RPMI8226 (cell line): ENCODE results near the gene FCGBP.

Experiments used
- DNase-seq: peaks from one replicate; pipeline ENCODE4 v3.0.0-alpha.2; 2015

Gene FCGBP

GRCh38 chr19:39943586-39943985 is 9.2 kb upstream of the FCGBP start:
- DNase-seq: no peak

- DNase-seq: no peak
These were observed 7.9 kb upstream of the FCGBP start for GRCh38 chr19:39942366-39942730.

- peak; percentile 69 for DNase-seq
These were observed 7.4 kb upstream of the FCGBP start for GRCh38 chr19:39941615-39942365.

- DNase-seq: no peak
These were observed 6.7 kb upstream of the FCGBP start for GRCh38 chr19:39941151-39941550.

GRCh38 chr19:39940221-39940833 is 5.9 kb upstream of the FCGBP start:
- no peak for DNase-seq

GRCh38 chr19:39939556-39939955 is 5.1 kb upstream of the FCGBP start:
- no peak for DNase-seq

GRCh38 chr19:39937787-39938186 is 3.4 kb upstream of the FCGBP start:
- no peak for DNase-seq

- no peak for DNase-seq
These were observed 2.8 kb upstream of the FCGBP start for GRCh38 chr19:39937094-39937720.

GRCh38 chr19:39936622-39937021 is 2.2 kb upstream of the FCGBP start:
- no peak for DNase-seq

- no peak for DNase-seq
These were observed 1.6 kb upstream of the FCGBP start for GRCh38 chr19:39936020-39936419.

GRCh38 chr19:39935364-39935661 is 879 bp upstream of the FCGBP start:
- no peak for DNase-seq

GRCh38 chr19:39929750-39930149 is 4.7 kb downstream of the FCGBP start:
- no peak for DNase-seq

GRCh38 chr19:39928357-39928725 is 6.1 kb downstream of the FCGBP start:
- no peak for DNase-seq

- no peak for DNase-seq
These were observed 6.7 kb downstream of the FCGBP start for GRCh38 chr19:39927524-39928356.

GRCh38 chr19:39927076-39927475 is 7.4 kb downstream of the FCGBP start:
- DNase-seq: no peak

- no peak for DNase-seq
These were observed 8.2 kb downstream of the FCGBP start for GRCh38 chr19:39926170-39926760.

- DNase-seq: no peak
These were observed 9.5 kb downstream of the FCGBP start for GRCh38 chr19:39924952-39925351.

GRCh38 chr19:39924389-39924788 is 10.0 kb downstream of the FCGBP start:
- no peak for DNase-seq

GRCh38 chr19:39923862-39924261 is 10.6 kb downstream of the FCGBP start:
- no peak for DNase-seq

GRCh38 chr19:39919976-39920375 is 14.5 kb downstream of the FCGBP start:
- DNase-seq: no peak

GRCh38 chr19:39918183-39918651 is 16.2 kb downstream of the FCGBP start:
- DNase-seq: no peak

GRCh38 chr19:39917561-39918182 is 16.8 kb downstream of the FCGBP start:
- no peak for DNase-seq
